Testis (tissue), 2 donors: ENCODE measurements around the gene OR2D2.

Experiments
- POLR2A ChIP-seq: fragments of 450-650 bp; IDR thresholded peaks from one replicate; pipeline ENCODE4 v1.6.1; 2017; ENCODE audit warnings: antibody characterized with exemption, mild to moderate bottlenecking, moderate library complexity
- TF ChIP-seq, protein P1 (sequence below), 3 experiments: fragments of 450-650 bp in 2 of 3; fragments of 200-600 bp in 1 of 3; sonication (generic) in 1 of 3; IDR thresholded peaks; one replicate each; pipeline ENCODE4 v1.5.1; 2016 to 2019; ENCODE audit warnings: antibody characterized with exemption in 3 of 3, mild to moderate bottlenecking in 2 of 3, moderate library complexity in 1 of 3

GRCh38 chr11:6875761-6876160 lies 16.5 kb downstream of the OR2D2 start:
- TF ChIP-seq, protein P1, sequence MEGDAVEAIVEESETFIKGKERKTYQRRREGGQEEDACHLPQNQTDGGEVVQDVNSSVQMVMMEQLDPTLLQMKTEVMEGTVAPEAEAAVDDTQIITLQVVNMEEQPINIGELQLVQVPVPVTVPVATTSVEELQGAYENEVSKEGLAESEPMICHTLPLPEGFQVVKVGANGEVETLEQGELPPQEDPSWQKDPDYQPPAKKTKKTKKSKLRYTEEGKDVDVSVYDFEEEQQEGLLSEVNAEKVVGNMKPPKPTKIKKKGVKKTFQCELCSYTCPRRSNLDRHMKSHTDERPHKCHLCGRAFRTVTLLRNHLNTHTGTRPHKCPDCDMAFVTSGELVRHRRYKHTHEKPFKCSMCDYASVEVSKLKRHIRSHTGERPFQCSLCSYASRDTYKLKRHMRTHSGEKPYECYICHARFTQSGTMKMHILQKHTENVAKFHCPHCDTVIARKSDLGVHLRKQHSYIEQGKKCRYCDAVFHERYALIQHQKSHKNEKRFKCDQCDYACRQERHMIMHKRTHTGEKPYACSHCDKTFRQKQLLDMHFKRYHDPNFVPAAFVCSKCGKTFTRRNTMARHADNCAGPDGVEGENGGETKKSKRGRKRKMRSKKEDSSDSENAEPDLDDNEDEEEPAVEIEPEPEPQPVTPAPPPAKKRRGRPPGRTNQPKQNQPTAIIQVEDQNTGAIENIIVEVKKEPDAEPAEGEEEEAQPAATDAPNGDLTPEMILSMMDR (IDR thresholded peaks at IDR 0.05): no peak
- TF ChIP-seq POLR2A: no peak
